Astrocyte of the spinal cord (primary cell): ENCODE measurements around the gene TAF12.
A peak's percentile ranks its signal among the peaks of the same experiment; 100 is the strongest.
"Not testable (repeated sequence)": the region's sequence is repeated elsewhere in the genome, so short reads cannot be mapped to it uniquely, and the experiment has no call there.

Source experiments
- DNase-seq: peaks from one replicate; pipeline ENCODE4 v3.0.0; 2011; ENCODE audit warnings: low read depth, low spot score
- H3K4me3 ChIP-seq: 2 replicates; pipeline ENCODE4 v1.5.1; 2011; ENCODE audit warnings: low read depth, mild to moderate bottlenecking, low read length, moderate library complexity
- in situ Hi-C: cut with HindIII; loops from 2 replicates; pipeline ENCODE4 v1.10.0; 2017; ENCODE audit warnings: low sequenced_read_pairs
- TF ChIP-seq, protein P1 (sequence below): IDR thresholded peaks from 2 replicates; pipeline ENCODE4 v1.5.1; 2012; ENCODE audit warnings: low read depth, mild to moderate bottlenecking, low read length, inconsistent platforms

Gene TAF12

GRCh38 chr1:28604962-28605361 lies 37.9 kb downstream of the TAF12 start:
- no peak for DNase-seq
- H3K4me3 ChIP-seq, result no peak overlapping the region
- in situ Hi-C loops, result no loop called here
- TF ChIP-seq, protein P1, sequence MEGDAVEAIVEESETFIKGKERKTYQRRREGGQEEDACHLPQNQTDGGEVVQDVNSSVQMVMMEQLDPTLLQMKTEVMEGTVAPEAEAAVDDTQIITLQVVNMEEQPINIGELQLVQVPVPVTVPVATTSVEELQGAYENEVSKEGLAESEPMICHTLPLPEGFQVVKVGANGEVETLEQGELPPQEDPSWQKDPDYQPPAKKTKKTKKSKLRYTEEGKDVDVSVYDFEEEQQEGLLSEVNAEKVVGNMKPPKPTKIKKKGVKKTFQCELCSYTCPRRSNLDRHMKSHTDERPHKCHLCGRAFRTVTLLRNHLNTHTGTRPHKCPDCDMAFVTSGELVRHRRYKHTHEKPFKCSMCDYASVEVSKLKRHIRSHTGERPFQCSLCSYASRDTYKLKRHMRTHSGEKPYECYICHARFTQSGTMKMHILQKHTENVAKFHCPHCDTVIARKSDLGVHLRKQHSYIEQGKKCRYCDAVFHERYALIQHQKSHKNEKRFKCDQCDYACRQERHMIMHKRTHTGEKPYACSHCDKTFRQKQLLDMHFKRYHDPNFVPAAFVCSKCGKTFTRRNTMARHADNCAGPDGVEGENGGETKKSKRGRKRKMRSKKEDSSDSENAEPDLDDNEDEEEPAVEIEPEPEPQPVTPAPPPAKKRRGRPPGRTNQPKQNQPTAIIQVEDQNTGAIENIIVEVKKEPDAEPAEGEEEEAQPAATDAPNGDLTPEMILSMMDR, result no peak

DNA sequence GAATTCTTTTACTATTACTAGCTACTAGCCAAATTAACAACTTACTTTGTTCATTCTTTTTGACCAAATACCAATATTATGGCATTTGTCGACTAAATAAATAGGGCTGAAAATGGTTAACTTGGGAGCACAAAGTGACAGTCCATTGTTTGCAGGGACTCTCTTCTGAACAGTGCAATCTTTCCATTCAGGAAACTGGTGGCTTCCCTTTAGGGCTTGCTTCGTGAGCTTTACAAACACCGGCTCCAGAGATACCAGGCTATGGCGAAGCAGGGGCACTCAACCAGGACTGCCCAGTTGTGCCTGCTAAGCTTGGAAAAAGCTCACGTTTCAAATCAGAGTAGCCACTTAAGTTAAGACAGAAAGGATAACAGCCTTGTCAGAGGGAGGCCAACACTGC lies 38.5 kb downstream of the TAF12 start:
- in situ Hi-C loops, result no loop called here
- DNase-seq, result no peak
- no peak overlapping the region for H3K4me3 ChIP-seq
- TF ChIP-seq, protein P1, result no peak

DNA sequence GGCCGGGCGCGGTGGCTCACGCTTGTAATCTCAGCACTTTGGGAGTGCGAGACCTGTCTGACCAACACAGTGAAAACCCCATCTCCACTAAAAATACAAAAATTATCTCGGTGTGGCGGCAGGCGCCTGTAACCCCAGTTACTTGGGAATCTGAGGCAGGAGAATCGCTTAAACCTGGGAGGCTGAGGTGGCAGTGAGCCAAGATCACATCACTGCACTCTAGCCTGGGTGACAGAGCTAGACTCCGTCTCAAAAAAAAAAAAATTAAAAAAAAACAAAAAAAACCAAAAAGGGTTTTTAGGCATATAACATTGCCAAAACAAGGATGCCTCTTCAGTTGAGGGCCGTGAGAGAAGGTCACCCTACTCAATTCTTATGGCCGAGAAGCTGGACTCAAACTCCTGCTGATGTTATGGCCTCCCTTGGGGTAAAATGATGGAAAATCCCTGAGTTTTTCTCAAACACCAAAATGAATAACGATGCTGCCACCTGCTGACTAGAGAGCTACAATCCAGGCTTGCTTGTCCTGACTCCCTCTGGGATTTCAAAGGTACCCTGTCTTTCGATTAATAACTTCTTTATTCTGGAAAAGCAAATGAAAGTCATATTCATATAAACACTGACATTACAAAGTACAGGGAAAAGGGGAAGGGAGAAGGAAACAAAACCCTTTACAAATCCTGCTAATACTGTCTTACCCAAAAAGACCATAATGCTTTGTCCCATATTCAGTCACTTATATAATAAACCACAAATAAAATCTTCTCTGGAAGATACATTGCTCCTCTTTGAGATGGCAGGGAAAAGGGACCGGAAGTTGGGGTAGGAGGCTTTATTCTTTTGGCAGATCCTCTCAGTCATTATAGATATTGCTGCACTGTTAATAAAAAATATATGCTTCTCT lies 40.1 kb downstream of the TAF12 start:
- H3K4me3 ChIP-seq, result no peak overlapping the region
- DNase-seq, result peak; percentile 82
- in situ Hi-C loops, result no loop called here
- TF ChIP-seq, protein P1, result peak; percentile 74

- TF ChIP-seq, protein P1, result no peak
- DNase-seq, result peak; percentile 95
- in situ Hi-C loops, result no loop called here
- H3K4me3 ChIP-seq, result no peak overlapping the region
Measured at GRCh38 chr1:28601696-28602095, 41.2 kb downstream of the TAF12 start.

DNA sequence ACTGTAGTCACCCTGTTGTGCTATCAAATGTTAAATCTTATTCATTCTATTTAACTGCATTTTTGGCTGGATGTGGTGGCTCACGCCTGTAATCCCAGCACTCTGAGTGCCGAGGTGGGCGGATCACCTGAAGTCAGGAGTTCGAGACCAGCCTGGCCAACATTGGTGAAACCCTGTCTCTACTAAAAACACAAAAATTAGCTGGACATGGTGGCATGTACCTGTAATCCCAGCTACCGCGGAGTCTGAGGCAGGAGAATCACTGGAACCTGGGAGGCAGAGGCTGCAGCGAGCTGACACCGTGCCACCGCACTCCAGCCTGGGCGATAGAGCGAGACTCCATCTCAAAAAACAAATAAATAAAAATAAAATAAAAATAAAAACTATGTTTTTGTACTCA lies 46.6 kb downstream of the TAF12 start:
- DNase-seq, H3K4me3 ChIP-seq, in situ Hi-C loops: not testable (repeated sequence)

- H3K4me3 ChIP-seq, result no peak overlapping the region
- no peak for DNase-seq
- TF ChIP-seq, protein P1, result no peak
- in situ Hi-C loops, result no loop called here
Measured at GRCh38 chr1:28595412-28596191, 47.3 kb downstream of the TAF12 start.

DNA sequence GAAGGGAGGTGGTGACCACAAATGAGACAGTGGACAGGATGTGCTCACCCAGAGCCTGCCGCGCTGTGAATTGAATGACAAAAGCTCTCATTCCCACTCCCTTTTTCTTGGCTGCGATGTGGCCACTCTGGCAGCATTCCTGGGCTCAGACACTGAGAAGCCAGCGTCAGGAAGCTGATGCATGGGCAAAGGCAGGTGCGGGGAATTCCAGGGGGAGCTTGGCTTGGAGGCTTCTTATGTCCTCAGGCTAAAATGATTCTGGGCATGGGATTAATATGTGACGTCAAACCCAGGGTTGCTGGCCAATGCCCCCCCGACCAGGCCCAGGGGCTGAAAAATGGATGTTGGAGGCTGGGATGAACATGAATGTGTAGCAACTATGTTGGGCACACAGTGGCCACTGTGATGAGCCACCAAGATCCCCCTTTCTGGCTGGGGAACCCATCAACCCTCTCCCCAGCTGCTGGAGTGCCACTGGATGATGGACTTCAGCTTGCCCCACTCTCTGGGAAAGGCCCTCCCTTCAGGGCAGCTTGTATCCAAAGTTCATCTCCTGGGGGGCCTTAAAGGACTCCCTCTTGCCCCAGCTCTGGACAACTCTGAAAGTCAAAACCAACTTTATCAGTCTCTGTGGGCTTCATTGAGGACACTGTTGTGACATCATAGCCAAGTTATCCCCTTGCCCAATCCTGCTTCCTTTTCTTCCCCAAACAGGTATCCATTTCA lies 48.0 kb downstream of the TAF12 start:
- H3K4me3 ChIP-seq, in situ Hi-C loops: not testable (repeated sequence)
- DNase-seq, result peak; percentile 59

DNA sequence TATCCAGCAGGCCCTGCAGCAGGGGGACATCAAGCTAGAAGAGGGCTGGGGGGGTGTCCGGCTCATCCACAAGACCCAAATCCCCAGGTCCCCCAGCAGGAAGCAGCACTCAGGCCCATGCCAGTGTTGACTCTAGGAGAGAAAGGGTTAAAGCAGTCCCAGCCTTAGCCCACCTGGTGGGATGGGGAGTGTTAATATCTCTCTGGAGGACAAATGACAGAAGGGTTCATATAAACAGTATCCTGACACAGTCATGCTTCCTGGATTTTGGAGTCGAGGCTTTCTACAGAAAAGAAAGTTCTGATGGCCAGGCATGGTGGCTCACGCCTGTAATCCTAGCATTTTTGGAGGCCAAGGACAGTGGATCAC lies 48.9 kb downstream of the TAF12 start:
- H3K4me3 ChIP-seq, in situ Hi-C loops, DNase-seq: not testable (repeated sequence)
